GM21825 (cell line): ENCODE results near the gene DND1.
"Not testable (repeated sequence)": the region's sequence is repeated elsewhere in the genome, so short reads cannot be mapped to it uniquely, and the experiment has no call there.

ENCODE experiments used
- ATAC-seq: cut with Tn5 transposase; IDR thresholded peaks from one replicate; pipeline ENCODE4 v1.9.1; 2021; ENCODE audit warnings: mild to moderate bottlenecking, moderate library complexity; ENCODE audit not compliant: unreplicated experiment

Gene DND1

GRCh38 chr5:140673187-140673976 lies at the start of gene DND1:
Gene DND1, minus strand, starts transcription at chr5:140673576. Its CDS starts 34 bp downstream, at chr5:140673542.
- ATAC-seq: no peak

- ATAC-seq: not testable (repeated sequence)
Observed at GRCh38 chr5:140721395-140721794, 48.0 kb upstream of the DND1 start.

DNA sequence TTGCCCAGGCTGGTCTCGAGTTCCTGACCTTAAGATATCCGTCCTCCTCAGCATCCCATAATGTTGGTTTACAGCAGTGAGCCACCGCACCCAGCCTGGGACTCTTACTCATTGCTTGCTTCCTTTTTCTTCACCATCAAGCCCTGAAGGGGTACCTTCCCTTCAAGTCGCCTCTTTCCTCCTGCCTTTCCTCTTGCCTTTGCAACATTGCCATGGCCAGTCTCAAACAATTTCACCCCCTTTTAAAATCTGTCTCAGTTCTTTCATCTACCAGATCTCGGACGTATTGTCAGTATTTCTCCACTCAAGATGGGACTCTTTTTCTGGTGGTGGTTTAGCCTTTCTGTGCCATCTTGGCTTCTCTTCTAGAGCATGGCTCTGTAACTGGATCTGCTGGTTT lies 47.4 kb upstream of the DND1 start:
- ATAC-seq: not testable (repeated sequence)

- ATAC-seq: no peak
Observed at GRCh38 chr5:140718266-140718592, 44.9 kb upstream of the DND1 start.

GRCh38 chr5:140716238-140716637 lies 42.9 kb upstream of the DND1 start:
- ATAC-seq: not testable (repeated sequence)

- no peak for ATAC-seq
Observed at GRCh38 chr5:140713562-140714094, 40.3 kb upstream of the DND1 start.

GRCh38 chr5:140711794-140712193 lies 38.4 kb upstream of the DND1 start:
- no peak for ATAC-seq

DNA sequence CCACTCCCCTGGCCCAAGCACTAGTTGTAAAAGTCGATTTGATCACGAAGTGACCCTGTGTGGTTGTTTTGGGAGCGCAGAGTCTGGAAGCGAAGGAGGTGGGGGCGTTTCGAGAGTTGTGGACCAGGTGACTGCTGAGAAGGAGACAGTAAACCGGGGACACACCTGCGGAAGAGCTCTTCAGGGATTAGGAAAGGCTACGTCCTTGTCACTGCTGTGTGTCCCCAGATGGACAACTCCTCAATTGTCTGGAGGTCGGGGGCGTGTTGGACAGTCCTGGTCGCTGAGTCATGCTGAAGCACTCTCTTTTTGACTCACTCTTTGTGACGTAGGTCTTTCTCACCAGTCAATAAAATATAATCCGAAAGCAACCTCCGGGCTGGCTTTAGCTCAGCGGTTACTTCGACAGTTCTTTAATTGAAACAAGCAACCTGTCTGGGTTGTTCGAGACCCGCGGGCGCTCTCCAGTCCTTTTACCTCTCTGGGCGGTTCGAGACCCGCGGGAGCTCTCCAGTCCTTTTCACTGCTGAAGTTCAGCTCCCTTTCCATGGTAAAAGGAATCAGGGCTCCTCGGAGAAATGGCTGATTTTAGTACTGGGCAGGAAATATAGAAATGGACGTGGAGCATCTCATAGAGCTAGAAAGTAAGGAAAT lies 37.6 kb upstream of the DND1 start:
- peak; percentile 89 for ATAC-seq

GRCh38 chr5:140708787-140709186 lies 35.4 kb upstream of the DND1 start:
- ATAC-seq: not testable (repeated sequence)

DNA sequence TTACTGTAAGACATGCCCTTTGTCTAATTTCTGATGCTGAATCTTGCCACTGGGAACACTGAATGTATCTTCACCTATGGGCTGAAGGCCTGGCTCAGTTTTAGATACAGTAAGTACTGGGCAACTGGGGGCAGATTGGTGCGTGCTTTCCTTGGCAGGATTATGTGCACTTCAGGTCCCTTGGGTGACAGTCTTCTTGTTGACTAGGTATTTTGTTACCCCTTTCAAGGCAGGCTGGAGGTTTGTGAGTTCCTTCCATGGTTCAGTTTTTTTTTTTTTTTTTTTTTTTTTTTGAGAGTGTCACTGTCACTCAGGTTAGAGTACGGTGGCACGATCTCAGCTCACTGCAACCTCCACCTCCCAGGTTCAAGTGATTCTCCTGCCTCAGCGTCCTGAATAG lies 34.4 kb upstream of the DND1 start:
- ATAC-seq: no peak

DNA sequence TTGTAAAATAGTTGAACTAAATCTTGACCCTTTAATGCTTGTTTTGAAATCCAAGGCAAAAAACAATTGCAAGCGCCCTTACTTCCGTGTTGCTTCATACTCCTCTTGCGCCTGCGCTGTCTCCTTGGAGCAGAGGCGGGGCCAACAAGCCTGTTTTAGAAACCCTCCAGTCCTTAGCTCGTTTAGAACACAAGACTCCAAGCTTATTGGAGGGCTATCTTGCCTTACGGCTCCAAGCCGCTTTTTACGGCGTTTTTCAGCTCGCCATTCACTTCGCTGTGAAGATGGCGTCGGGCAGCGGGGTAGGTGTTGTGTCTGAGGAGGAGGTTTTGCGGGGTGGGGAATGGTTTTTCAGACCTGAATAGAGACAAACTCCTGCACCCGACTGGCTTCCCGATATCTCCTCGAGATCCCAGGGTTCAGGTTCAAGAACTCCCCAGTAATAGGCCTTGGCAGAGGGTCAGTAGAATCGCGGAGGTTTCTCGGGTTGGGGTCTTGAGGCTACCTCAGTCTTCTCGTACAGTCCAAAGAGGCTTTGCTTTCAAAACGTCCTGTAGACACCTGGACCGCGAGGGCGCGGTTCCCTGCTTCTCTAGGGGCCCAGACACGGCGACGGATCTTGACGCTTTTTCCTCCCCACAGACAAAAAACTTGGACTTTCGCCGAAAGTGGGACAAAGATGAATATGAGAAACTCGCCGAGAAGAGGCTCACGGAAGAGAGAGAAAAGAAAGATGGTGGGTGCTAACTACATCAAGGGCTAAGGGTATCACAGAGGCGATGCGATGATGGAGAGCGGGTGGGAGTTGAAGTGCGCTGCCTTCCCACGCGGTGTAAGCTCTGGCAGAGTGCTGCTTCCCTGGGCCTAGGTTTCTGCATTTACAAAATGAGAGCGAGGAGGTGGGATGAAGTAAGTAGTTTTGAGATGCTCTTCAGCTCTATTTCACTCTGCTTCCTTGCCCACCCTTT lies 27.1 kb upstream of the DND1 start, which contains the start of gene ZMAT2:
Gene ZMAT2, plus strand, starts transcription at position 271 of the 968 bp plus-strand sequence. Its CDS starts 14 bp downstream, at position 285.
- ATAC-seq: peak; percentile 86

DNA sequence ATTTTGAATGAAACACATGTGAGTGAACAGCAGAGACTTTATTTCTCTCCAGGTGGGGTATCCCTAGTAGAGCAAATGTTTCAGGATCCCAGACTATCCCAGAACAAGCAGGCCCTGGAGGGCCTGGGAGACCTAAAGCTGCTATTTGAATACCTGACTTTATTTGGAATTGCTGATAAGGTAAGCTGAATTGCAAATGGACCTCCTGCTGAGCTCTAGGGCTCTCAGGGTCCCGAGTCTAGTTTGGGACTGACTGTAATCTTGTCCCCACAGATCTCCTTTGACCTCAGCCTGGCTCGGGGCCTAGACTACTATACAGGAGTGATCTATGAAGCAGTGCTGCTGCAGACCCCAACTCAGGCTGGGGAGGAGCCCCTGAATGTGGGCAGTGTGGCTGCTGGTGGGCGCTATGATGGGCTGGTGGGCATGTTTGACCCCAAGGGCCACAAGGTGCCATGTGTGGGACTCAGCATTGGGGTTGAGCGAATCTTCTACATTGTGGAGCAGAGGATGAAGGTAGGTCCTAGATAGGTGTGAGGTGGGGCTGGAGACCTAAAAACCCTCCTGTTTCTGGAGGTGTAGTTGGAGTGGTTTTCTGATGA lies 23.6 kb upstream of the DND1 start:
- ATAC-seq: no peak

DNA sequence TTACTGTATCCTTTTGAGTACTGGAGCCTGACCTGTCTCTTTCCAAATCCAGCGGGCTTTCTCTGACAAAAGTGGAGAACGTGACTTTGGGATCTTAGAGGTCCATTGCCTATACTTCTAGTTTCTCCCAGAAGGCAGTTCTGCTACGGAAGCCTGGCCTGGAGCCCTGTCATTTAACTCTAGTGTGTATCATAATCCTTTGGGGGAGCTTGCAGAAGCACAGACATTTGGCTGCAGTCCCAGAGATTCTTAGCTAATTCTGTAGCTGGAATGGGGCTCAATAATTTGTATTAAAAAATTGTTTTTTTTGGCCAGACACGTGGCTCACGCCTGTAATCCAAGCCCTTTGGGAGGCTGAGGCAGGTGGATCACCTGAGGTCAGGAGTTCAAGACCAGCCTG lies 20.9 kb upstream of the DND1 start:
- no peak for ATAC-seq

DNA sequence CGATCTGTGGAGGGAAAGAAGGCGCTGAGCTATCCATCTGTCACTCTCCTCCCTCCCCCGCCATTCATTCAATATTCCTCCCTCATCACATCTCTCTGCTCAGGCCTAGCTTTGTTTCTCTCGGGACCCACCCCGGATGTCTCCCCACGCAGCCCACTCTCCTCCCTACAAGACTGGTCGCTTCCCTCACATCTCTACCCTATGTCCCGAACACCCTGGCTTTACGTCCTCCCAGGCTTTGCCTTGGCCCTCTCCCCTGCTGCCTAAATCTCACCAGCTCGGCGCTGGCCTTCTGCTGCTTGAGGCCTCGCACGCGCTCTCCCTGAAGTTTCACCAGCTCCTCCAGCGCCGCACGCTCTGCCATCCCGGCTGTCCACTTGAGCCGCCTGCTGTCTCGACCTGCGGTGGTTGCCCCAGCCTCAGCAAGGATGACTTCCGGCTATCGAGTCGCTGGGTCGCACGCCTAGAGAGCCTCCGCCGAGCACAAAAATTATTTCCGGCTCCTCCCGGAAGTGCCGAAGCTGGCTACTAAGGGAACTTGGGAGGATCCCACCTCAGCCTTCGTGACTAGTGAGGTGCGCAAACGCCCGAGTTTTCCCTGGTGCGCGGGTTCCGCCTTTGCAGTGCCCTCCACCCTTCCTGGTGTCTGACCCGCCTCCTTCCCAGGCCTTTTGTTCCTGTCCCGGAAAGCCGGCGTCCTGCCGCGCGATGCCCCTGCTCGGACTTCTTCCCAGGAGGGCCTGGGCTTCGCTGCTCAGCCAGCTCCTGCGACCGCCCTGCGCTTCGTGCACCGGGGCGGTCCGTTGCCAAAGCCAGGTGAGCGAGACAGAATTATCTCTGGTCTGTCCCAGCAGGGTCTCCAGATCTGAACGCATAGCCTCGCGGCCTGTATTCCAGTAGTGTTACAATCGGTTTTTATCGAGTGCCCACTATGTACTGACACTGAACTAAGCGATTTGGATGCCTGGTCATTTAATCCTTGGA lies 17.9 kb upstream of the DND1 start, which contains the start of the genes HARS1 and HARS2:
Gene HARS1, minus strand, starts transcription at position 430 of the 984 bp plus-strand sequence. Its CDS starts 66 bp downstream, at position 364.
Gene HARS2, plus strand, starts transcription at position 515 of the 984 bp plus-strand sequence. Its CDS starts 194 bp downstream, at position 709.
- peak; percentile 98 for ATAC-seq

- peak; percentile 6 for ATAC-seq
Observed at GRCh38 chr5:140690376-140690932, 17.1 kb upstream of the DND1 start.

GRCh38 chr5:140678993-140679392 lies 5.6 kb upstream of the DND1 start:
- no peak for ATAC-seq

GRCh38 chr5:140677947-140678346 lies 4.6 kb upstream of the DND1 start:
- ATAC-seq: no peak

DNA sequence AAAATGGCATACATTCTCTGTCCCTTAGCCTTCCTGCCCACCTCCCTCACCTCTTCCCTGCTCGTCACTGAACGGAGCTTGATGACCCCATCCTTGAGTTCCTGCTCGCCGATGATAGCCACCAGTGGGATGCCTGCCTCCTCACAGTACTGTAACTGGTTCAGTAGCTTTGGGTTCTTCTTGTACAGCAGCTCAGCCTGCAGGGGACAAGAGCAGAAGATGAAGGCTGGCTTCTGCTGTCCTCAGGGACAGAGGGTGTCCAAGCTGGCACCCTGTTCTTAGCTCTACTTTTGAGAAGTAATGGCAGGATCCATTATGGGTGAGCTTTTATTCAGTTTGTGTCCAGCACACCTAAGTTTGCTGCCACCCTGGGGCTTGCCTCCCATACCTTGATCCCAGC lies 1.3 kb upstream of the DND1 start:
- ATAC-seq: no peak

- no peak for ATAC-seq
Observed at GRCh38 chr5:140674211-140674610, 835 bp upstream of the DND1 start.
